GM12801 (cell line): ENCODE data around the gene MND1.

ENCODE experiments used
- TF ChIP-seq, protein P1 (sequence below): IDR thresholded peaks from one replicate; pipeline ENCODE4 v1.5.1; 2011; ENCODE audit warnings: control low read depth; ENCODE audit not compliant: insufficient read length; ENCODE audit errors: extremely low read depth

MND1 gene

DNA sequence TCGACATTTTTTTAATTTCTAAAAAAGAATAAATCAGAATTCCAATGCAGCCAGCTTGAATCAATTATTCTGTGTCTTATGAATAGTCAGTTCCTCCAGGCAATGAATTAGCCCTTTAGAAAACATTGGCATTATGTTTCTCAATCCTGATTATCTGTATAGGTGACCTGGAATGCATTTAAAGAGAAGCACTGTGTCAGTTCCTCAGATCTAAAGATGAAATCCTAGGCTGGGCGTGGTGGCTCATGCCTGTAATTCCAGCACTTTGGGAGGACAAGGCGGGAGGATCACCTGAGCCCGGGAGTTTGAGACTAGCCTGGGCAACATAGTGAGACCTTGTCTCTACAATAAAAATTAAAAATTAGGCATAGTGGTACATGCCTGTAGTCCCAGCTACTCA lies 43.5 kb downstream of the MND1 start:
- TF ChIP-seq, protein P1, sequence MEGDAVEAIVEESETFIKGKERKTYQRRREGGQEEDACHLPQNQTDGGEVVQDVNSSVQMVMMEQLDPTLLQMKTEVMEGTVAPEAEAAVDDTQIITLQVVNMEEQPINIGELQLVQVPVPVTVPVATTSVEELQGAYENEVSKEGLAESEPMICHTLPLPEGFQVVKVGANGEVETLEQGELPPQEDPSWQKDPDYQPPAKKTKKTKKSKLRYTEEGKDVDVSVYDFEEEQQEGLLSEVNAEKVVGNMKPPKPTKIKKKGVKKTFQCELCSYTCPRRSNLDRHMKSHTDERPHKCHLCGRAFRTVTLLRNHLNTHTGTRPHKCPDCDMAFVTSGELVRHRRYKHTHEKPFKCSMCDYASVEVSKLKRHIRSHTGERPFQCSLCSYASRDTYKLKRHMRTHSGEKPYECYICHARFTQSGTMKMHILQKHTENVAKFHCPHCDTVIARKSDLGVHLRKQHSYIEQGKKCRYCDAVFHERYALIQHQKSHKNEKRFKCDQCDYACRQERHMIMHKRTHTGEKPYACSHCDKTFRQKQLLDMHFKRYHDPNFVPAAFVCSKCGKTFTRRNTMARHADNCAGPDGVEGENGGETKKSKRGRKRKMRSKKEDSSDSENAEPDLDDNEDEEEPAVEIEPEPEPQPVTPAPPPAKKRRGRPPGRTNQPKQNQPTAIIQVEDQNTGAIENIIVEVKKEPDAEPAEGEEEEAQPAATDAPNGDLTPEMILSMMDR: no peak

DNA sequence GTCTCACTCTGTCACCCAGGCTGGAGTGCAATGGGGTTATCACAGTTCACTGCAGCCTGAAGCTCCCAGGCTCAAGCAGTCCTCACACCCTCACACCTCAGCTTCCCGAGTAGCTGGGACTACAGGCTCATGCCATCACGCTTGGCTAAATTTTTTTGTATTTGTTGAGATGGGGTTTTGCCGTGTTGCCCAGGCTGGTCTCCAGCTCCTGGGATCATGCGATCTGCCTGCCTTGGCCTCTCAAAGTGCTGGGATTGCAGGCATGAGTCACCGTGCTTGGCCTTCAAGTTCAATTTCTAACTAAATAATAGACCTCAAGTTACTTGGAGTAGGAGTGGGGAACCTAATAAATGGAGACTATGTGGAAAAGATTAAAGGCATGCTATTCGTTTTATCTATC lies 48.9 kb downstream of the MND1 start:
- TF ChIP-seq, protein P1: no peak

DNA sequence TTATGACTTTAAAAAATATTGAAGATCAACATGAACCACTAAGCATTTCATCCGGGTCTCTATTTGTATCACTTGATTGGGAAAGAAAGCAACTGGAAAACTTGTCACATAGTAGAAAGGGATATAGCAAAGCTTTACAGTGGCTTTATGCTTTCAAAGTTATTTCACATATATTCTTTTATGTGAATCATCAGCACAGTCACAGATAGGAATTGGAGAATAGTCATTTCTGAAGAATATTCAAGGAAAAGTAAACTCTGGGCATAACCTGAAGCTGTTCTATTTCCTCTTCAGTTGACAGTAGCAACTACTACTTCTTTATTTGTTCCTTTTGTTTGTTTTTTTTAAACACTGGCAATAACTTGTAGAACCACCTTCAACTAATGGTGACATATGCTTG lies 50.5 kb downstream of the MND1 start:
- TF ChIP-seq, protein P1: no peak

DNA sequence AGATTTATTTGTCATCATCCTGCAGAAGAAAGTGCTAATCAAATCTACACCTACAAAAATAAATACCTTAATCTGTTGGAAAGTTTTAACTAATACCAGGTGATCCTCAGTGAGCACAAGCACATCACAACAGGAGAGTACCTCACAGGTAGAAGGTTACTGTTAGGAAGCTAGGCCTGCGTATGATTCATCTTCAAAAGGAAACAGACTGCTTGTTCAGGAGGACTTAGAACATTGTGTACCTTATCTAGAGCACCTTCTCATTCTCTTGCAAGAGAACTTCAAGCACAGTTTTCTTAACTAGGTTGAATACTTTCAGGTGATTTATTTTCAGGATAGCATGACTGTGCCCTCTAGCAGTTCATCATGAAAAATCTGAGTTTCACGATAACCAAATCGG lies 54.2 kb downstream of the MND1 start:
- TF ChIP-seq, protein P1: no peak

DNA sequence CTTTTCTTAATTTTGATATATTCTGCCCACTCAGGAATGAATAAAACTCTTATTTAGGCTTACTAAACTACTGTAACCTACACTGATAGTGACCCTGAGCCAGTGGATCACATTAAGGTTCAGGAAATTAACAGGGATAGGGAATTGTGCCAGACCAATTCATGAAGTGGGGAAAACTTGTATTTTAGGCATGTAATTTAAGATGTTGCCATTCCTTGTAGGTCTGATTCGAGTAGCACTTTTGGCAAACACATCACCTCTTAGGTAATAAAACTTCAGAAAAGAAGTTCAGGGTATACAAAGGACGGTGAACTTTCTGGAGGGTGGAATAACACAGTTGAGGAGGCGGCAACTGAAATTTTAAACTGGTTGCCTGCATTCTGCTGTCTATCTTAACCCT lies 54.9 kb downstream of the MND1 start:
- TF ChIP-seq, protein P1: no peak

DNA sequence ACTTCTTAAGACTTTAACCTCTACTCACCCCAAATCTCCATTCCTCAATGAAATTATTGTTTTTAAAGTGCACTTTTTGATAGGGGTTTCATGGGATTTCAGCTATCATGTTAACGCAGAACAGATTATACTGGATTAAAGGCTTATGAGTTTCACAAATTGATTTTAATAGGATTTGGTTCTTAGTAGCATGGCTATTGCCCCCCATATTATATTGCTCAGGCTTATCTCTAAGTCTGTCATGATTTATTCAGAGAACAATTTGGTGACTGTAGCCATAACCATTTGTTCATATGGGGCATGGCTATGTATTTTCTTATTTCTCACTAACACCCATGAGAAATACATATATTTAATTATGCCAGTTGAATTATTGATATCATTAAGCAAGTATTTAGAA lies 57.0 kb downstream of the MND1 start:
- TF ChIP-seq, protein P1: no peak

DNA sequence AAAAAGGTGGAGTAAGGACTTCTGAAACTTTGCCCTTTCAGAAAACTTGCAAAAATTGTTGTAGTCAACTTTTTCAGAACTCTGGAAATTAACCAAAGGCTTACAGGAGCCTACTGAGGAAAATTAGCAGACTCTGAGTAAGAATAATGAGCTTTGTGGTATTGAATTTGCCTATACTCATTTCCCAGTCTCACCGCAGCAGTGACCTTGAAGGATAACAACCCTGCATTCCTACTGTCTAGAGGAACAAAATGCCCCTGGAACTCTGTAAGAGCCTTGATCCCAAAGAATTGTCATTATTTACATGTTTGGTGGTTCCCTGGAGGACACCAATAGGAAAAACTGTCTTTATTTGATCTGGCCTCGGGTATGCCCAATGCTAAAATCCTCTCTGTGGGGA lies 57.9 kb downstream of the MND1 start:
- TF ChIP-seq, protein P1: no peak

DNA sequence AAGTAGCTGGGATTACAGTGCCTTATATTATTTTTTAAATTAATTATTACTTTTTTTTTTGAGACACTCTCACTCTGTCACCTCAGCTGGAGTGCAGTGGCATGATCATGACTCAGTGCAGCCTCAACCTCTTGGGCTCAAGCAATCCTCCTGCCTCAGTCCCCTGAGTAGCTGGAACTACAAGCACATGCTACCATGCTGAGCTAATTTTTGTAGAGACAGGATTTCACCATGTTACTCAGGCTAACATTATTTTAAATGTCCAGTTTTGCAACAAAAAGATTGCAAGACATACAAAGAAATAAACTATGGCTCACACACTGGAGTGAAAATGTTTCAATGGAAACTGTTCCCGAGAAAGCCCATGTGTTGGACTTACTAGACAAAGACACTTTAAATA lies 59.2 kb downstream of the MND1 start:
- TF ChIP-seq, protein P1: no peak
